COLO668 (cell line): ENCODE results near the gene RAD50.
"Not testable (repeated sequence)": the region's sequence is repeated elsewhere in the genome, so short reads cannot be mapped to it uniquely, and the experiment has no call there.

ENCODE experiments used
- DNase-seq: peaks from one replicate; lab custom pipeline; 2025; ENCODE audit not compliant: unreplicated experiment; lab: John Stamatoyannopoulos, UW

Gene RAD50

DNA sequence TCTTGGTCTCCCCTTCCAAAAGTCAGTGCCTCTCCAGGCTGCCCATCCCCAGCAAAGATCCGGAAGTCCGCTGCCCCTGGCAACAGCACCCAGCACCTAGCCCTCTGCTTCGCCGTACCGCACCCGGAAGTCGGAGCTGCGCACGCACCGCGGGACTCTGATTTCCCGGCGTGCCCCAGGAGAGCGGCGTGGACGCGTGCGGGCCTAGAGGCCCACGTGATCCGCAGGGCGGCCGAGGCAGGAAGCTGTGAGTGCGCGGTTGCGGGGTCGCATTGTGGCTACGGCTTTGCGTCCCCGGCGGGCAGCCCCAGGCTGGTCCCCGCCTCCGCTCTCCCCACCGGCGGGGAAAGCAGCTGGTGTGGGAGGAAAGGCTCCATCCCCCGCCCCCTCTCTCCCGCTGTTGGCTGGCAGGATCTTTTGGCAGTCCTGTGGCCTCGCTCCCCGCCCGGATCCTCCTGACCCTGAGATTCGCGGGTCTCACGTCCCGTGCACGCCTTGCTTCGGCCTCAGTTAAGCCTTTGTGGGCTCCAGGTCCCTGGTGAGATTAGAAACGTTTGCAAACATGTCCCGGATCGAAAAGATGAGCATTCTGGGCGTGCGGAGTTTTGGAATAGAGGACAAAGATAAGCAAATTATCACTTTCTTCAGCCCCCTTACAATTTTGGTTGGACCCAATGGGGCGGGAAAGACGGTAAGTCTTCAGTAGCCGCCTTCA lies at the start of gene RAD50:
TSS of gene RAD50 (plus strand) at position 215 of the 715 bp plus-strand sequence. CDS start at position 563, 348 bp downstream.
- peak; percentile 92 for DNase-seq

DNA sequence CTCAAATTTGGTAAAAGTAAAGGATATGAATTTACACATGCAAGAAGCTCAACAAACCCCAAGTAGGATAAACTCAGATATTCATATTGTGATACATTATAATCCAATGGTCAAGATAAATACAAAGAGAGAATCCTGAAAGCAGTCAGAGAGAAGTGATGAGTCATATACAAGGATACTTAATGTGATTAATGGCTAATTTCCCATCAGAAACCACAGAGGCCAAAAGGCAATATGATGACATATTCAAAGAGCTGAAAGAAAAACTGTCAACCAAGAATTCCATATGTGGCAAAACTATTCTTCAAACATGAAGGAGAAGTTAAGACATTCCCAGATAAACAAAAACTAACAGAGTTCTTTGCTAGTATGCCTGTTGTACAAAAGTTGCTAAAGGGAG lies 46.7 kb upstream of the RAD50 start:
- DNase-seq = no peak

DNA sequence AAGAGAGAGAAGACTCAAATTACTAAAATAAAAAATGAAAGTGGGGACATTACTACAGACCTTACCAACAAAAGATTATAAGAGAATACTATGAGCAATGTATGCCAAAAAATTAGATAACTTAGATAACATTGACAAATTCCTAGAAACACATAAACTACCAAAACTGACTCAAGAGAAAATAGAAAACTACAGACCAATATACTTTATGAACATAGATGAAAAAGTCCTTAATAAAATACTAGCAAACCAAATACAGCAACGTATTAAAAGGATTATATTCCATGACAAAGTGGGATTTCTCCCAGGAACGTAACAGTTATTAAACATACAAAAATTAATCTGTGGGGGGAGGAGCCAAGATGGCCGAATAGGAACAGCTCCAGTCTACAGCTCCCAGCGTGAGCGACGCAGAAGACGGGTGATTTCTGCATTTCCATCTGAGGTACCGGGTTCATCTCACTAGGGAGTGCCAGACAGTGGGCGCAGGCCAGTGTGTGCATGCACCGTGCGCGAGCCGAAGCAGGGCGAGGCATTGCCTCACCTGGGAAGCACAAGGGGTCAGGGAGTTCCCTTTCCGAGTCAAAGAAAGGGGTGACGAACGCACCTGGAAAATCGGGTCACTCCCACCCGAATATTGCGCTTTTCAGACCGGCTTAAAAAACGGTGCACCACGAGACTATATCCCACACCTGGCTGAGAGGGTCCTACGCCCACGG lies 43.0 kb upstream of the RAD50 start:
- DNase-seq = not testable (repeated sequence)

DNA sequence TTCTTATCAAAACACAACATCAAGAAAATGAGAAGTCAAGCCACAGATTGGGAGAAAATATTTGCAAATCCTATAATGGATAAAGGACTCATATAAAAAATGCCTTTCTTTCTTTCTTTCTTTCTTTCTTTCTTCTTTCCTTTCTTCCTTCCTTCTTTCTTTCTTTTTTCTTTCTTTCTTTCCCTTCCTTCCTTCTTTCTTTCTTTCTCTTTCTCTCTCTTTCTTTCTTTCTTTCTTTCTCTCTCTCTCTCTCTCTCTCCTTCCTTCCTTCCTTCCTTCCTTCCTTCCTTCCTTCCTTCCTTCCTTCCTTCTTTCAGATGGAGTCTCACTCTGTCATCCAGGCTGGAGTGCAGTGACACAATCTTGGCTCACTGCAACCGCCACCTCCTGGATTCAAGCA lies 34.7 kb upstream of the RAD50 start:
- DNase-seq = not testable (repeated sequence)

DNA sequence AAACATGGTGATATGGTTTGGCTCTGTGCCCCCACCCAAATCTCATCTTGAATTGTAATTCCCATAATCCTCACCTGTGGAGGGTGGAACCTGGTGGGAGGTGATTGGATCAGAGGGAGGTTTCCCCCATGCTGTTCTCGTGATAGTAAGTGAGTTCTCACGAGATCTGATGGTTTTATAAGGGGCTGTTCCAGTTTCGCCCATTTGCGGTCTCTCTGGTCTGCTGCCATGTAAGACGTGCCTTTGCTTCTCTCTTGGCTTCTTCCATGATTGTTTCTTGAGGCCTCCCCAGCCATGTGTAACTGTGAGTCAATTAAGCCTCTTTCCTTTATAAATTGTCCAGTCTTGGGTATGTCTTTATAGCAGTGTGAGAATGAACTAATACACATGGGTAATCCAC lies 31.9 kb upstream of the RAD50 start:
- not testable (repeated sequence) for DNase-seq

DNA sequence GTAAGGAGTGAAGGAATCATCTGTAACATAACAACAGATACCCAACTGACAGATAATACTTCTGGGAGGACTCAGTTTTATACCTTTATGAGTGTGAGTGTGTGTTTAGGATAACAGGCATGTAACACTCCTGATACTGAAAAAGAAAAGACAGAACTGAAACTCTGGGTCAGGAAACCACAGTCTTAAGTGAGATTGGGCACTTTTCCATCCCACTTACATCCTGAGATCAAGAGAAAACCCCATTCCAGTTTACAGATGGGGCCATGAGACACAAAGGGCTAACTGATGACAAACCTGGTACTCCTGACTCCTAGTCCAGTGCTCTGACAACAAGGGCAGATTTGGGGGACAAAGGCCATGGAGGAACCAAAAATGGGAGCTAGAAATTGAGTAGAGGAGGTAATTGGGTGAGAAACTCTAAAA lies 31.5 kb upstream of the RAD50 start:
- no peak for DNase-seq

DNA sequence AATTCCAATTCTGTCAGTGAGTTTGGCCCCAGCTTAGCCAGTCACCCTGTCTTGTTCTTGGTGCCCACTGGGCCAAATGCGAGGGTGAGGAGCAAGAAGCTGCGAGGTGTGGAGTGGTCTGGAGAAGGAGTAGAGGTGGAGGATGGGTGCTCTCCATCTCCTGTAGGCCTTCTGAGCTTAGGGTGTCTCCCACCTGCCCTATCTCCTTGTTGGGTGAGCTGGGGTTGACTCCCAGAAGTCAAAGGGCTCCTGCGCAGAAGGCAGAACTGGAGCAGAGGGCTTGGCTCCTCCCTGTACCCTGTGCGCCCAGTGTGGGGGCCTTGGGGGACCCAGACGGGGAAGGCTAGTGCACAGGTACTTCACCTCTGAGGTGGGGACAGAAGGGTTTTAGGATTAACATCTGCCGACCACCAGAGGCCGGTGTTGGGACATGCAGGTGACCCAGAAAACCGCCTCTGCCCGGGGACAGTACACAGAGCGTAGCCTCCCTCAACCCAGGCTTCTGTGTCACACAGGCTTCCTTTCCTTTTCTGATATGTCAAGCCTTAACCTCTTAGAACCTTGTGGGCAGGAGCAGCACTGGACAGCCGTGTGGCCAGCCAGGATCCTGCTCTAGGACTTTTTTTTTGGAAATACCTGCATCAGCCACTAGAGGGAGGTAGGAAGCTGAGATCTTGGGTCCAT lies 30.3 kb upstream of the RAD50 start:
- peak; percentile 36 for DNase-seq

DNA sequence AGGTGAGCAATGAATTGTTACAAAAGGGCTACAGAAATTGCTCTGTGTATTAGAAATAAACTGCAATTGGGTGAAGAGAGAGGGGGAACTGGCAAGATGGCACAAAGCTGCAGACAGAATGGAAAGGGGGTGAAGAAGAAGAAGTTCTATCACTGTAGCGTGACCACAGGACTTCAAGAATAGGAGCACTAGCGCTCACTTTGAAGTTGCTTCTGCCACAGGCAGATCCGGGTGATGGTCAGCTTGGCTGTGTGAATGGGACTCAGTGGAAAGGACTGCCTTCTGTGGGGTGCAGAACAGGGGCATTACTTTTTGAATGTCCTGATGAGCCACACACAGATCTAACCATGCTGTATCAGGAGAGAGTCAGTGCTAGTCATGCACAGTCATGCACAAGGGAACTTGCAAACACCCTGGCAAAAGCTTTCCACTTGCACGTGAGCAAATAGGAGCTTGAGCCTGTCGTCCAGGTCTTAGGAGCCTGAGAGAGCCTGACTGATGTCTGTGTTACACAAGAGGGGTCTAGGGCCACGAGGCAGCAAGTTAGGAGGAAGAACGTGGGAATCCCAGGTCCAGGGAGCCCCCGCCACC lies 29.7 kb upstream of the RAD50 start:
- DNase-seq = no peak

DNA sequence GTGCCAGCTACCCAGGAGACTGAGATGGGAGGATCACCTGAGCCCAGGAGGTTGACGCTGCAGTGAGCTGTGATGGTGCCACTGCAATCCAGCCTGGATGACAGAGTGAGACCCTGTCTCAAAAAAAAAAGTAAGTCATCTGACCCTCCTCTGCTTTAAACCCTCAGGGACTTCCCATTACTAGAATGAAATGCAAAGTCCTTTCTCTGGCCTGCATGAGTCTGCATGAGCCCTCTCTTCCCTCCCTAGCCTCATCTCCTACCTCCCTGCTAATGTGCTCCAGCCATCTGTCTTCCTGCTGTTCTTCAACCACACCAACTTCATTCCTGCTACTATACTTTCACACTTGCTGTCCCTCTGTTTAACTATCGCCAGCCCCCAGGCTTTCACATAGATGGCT lies 28.8 kb upstream of the RAD50 start:
- no peak for DNase-seq

DNA sequence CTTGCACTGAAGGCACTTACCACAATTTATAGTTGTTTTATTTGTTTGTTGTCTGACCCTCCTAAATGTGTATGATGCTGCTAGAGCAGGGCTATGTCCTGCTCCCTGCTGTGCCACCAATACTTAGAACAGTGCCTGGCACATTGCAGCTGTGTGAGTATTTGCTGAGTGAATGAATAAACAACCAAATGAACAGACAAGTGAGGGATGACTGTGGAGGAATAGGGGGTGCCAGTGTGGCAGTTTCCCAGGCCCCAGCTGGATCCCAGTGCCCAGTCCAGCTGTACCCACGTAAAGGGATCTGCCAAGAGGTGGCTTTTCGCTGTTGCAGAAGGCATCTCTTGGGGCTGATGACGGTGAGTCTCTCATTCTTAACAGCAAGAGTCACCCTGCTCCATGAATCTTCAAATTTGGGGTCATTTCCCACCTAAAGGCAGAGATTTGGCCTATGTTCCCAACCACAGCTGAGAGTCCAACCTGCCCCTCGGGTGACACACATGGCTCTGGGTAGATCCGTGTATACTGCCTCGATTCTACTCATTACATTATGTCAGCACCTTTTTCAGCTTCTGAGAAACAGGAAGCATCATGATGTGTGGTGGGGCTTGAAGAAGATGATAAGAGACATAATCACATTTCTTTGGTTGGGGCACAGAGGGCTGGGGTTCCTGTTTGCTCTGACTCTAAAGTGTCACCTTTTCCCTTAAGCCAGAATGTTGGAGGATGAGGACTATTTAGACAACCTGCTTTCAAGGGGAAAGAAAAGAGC lies 27.7 kb upstream of the RAD50 start:
- no peak for DNase-seq

DNA sequence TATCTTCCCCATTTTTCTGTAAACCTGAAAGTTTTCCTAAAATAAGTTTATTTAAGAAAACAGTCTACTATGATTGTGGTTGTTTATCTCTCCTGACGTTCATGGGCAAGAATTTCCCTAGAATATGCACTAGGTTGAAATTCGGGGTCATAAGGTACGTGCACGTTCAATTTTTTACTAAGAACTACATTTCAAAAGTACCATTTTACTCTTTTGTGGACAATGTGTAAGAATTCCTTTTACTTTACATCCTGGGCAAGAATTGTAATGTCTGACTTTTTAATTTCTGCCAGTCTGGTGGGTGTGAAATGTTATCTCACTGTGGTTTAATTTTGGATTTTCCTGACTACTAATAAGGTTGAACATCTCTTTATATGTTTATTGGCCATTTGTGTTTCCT lies 25.8 kb upstream of the RAD50 start:
- no peak for DNase-seq

DNA sequence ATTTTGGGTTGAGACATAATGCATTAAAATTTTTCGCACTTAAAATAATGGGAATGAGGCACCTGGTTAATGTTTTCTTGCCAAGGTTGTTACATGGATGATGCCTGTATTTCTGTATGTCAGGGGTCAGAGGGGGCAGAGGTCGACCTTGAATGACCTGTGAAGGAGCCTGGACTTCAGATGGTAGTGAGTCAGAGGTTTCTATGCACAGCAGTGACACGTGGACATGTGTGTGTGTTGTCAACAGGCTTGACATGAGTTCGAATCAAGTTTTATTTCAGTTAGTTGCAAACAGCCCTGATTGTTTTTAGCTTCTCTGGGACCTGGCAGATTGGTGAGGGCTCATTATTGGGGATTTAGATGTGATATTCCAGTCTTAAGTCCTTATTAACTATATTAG lies 17.1 kb upstream of the RAD50 start:
- DNase-seq = no peak

DNA sequence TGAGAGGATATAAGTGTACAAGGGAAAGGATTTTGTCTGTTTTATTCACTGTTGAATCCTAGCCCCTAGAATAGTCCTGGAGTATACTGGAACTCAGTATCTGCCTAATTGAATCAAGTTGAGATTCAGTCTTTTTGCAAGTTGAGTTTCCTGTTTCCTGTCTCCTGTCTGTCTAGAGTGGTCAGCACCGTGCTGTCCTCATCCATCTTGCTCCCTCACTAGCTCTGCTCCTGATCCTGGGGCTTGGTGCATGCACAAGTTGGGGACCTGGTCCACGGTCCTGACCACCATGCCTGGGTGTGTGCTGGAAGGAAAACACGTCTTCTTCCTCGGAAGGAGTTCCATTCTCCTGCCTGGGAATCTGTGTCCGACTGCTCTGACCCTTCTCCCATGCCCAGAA lies 16.6 kb upstream of the RAD50 start:
- no peak for DNase-seq

DNA sequence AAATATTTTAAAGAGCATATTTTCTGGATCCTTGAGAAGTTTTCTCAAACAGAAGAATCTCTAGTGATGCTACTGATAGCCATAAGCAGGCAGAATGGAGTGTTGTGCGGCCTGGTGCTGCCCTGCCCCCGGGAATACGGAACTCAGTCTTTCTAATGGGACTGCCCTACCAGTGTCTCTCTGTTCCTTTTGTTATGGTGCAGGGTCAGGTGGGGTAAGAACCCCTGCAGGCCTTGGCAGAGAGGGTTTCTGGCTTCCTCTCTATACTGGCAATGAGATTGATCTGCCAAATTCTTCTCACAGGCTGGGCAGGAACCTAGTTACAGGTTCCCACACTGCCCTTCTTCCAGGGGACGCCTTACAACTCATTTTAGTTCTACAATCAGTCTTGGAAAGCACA lies 16.0 kb upstream of the RAD50 start:
- DNase-seq = no peak

DNA sequence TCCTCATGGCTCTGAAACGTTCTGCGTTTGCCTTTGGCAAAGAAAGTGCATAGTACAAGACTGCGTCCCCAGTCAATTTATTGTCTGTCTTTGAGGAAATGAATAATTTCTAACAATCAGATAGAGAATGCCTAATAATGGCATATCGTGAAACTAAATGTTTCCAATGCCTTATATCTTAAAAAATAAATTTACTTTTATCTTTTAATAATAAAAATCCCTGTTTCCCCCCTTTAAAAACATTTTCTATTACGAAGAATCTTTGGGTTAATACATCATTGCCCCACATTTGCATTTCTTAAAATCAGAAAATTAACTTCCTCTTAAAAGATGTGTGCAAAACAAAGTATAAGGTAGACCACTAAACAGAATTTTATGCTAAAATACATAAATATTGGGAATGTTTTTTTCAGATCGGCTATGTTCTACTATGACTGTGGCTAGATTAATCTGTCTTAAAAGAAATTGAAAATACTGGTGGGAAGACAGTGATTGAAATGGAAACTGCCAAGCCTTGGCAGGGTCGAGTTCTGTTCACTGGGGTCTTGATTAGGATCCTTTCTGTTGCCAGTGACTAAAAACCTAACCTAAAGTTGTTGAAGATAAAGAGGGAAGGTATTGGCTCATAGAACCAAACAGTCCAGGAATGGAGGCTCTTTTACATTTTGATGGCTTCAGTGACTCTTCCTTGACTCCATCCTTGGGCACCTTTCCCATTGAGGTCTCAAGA lies 13.1 kb upstream of the RAD50 start, which contains the start of gene IL5:
TSS of gene IL5 (minus strand) at position 51 of the 730 bp plus-strand sequence. CDS start at position 7, 44 bp downstream.
- no peak for DNase-seq

DNA sequence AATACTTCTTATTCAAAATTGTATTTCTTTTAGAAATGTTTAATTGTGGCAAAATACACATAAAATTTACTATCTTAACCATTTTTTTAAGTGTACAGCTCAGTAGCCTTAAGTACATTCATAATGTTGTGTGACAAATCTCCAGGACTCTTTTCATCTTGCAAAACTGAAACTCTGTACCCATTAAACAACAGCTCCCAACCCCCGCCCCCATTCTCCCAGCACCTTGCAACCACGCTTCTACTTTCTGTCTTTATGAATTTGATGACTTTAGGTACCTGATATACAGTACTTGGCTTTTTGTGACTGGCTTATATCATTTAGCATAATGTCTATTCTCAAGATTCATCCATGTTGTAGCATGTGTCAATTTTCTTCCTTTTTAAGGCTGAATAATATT lies 10.7 kb upstream of the RAD50 start:
- DNase-seq = no peak

DNA sequence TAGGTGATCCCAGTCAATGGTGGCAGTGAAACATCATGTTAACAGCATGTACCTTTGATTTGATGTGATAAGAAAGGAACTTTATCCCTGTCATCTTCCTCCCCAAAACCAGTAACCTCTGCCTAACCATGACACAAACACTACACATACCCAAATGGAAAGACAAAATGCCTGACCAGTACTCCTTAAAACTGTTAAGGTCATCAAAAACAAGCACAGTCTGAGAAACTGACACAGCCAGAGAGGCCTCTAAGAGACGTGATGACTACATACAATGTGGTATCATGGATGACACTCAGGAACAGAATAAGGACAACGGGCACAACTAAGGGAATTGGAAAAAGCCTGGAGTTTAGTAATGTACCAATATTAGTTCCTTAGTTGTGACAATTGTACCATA lies 9.5 kb upstream of the RAD50 start:
- DNase-seq = no peak

DNA sequence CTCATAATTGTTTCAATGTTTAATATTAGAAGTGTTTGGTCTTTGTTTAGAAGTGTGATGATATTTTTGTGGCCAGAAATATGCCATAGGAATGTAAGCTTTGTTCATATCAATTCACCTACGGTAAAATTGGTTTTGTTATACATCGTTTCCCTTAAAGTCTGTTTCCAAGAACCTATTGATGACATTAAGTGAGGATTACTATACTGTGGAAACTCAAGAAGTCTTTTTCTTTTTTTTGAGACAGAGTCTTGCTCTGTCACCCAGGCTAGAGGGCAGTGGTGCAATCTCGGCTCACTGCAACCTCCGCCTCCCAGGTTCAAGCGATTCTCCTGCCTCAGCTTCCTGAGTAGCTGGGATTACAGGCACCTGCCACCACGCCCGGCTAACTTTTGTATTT lies 7.9 kb upstream of the RAD50 start:
- DNase-seq = not testable (repeated sequence)

DNA sequence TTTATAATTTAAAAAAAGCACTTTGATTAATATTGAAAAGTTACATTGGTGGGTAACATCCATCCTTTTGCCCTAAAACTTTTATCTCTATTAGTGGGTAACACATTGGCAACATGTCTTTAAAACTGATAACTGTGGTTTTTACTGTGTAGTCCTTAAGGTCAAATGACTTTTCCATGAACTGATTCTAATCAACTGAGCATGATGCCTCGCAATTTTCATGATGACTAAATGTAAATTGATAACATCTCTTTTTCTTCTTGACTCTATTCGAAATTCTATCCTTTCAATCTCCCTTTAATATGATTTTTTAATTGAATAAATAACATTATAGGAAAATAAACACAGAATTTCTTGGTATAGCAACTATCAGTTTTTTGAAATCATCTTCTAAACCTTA lies 7.2 kb upstream of the RAD50 start:
- no peak for DNase-seq

DNA sequence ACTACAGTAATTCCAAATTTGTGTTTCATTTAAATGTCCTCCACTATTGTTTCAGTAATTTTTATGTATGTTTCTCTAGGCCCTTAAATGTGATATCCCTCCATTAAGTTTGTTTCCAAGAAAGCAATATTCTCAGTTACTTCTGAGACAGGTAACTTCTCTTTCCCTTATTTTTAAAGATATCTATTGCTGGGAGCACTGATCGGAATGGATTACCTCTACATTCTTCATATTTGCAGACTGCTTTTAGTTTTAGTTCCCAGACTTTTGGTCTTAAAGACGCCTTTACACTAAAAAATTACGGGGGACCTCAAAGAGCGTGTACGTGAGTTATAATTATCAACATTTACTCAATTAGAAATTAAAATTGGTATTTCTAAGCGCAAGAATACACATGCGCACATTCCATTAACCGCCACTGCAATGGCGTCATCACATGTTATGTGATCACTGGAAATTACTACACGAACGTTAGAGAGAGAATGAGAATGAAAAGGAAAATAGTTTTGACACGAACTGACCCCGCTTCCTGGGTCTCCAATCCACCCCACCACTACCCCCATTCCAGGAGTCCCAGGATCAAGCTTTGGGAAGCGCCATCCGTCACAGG lies 519 bp upstream of the RAD50 start:
- DNase-seq = no peak
